ENCODE data around the gene DRAP1.

DNA sequence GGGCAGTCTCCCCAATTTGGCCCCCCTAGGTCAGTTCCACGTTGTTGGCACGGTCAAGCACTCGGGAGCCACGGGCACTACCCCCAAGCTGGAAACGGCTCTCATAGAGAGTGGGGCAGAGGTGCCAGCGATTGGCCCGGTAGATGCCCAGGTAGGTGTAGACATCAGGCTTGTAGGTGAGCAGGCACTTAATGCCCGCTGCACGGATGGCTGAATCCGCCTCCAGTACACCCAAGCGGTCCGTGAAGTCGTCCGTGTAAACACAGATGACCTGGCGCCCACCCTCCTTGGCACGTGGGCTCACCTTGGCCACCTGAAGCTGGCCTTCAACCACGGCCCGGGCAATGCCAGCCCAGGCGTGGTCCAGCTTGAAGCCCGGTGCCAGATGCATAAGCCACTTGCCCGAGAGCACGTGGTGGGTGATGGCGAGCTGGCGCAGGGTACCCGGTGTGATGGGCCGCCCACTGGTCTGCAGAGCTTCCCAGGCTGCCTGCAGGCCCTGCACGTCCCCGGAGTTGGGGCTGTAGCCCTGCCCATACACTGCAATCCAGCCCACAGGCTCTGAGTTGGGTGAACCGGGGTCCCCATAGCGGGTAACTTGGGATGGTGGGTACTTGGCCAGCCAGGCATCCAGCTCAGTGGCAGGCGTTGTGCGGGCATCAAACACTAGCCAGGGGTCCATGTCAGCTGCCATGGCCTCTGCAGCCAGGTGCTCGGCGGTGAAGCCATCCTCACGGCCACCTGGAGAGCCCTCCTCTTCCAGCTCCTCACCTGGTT, 1.6 kb upstream of the DRAP1 start:
- TF ChIP-seq EZH2 (IDR thresholded peaks at IDR 0.05; ENCODE audit: insufficient read depth, low read length): no peak
- TF ChIP-seq, protein P1, sequence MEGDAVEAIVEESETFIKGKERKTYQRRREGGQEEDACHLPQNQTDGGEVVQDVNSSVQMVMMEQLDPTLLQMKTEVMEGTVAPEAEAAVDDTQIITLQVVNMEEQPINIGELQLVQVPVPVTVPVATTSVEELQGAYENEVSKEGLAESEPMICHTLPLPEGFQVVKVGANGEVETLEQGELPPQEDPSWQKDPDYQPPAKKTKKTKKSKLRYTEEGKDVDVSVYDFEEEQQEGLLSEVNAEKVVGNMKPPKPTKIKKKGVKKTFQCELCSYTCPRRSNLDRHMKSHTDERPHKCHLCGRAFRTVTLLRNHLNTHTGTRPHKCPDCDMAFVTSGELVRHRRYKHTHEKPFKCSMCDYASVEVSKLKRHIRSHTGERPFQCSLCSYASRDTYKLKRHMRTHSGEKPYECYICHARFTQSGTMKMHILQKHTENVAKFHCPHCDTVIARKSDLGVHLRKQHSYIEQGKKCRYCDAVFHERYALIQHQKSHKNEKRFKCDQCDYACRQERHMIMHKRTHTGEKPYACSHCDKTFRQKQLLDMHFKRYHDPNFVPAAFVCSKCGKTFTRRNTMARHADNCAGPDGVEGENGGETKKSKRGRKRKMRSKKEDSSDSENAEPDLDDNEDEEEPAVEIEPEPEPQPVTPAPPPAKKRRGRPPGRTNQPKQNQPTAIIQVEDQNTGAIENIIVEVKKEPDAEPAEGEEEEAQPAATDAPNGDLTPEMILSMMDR (IDR thresholded peaks at IDR 0.05; ENCODE audit: insufficient read depth, low read depth, low read length): no peak
